GM18499 (cell line): ENCODE measurements around the gene ADAM8.
"Not testable (repeated sequence)": the region's sequence is repeated elsewhere in the genome, so short reads cannot be mapped to it uniquely, and the experiment has no call there.

Experiments
- ATAC-seq: cut with Tn5 transposase; IDR thresholded peaks from one replicate; pipeline ENCODE4 v1.9.1; 2021; ENCODE audit warnings: moderate number of reproducible peaks; ENCODE audit not compliant: insufficient read depth, unreplicated experiment

ADAM8 gene

GRCh38 chr10:133270773-133271297 is 5.8 kb downstream of the ADAM8 start:
- no peak for ATAC-seq

- no peak for ATAC-seq
Measured at GRCh38 chr10:133270204-133270603, 6.5 kb downstream of the ADAM8 start.

- no peak for ATAC-seq
Measured at GRCh38 chr10:133269367-133269766, 7.3 kb downstream of the ADAM8 start.

GRCh38 chr10:133268532-133268931 is 8.1 kb downstream of the ADAM8 start:
- ATAC-seq = no peak

- ATAC-seq = no peak
Measured at GRCh38 chr10:133267829-133268228, 8.8 kb downstream of the ADAM8 start.

- no peak for ATAC-seq
Measured at GRCh38 chr10:133267293-133267692, 9.4 kb downstream of the ADAM8 start.

GRCh38 chr10:133266056-133266795 is 10.4 kb downstream of the ADAM8 start:
- no peak for ATAC-seq

- ATAC-seq = not testable (repeated sequence)
Measured at GRCh38 chr10:133265052-133265451, 11.6 kb downstream of the ADAM8 start.

- no peak for ATAC-seq
Measured at GRCh38 chr10:133264461-133264860, 12.2 kb downstream of the ADAM8 start.

- ATAC-seq = no peak
Measured at GRCh38 chr10:133263674-133264073, 13.0 kb downstream of the ADAM8 start.

GRCh38 chr10:133262696-133263095 is 14.0 kb downstream of the ADAM8 start:
- no peak for ATAC-seq

GRCh38 chr10:133261726-133262325 is 14.8 kb downstream of the ADAM8 start:
- no peak for ATAC-seq

- ATAC-seq = no peak
Measured at GRCh38 chr10:133260895-133261725, 15.6 kb downstream of the ADAM8 start.

- ATAC-seq = no peak
Measured at GRCh38 chr10:133259602-133259989, 17.1 kb downstream of the ADAM8 start.

GRCh38 chr10:133258818-133259601 is 17.7 kb downstream of the ADAM8 start:
- no peak for ATAC-seq

GRCh38 chr10:133258066-133258817 is 18.4 kb downstream of the ADAM8 start:
- no peak for ATAC-seq

GRCh38 chr10:133257489-133258065 is 19.1 kb downstream of the ADAM8 start:
- ATAC-seq = no peak

GRCh38 chr10:133255323-133255722 is 21.3 kb downstream of the ADAM8 start:
- ATAC-seq = no peak
